BE2C (cell line): ENCODE results near the gene IL3.

Source experiments
- DNase-seq: peaks from one replicate; pipeline ENCODE4 v3.0.0-alpha.2; 2020
- H3K27me3 ChIP-seq: fragments of 250-450 bp; sonication (Bioruptor Pico); 2 replicates; pipeline ENCODE4 v1.5.1; 2020; ENCODE audit warnings: mild to moderate bottlenecking
- H3K36me3 ChIP-seq: fragments of 250-450 bp; sonication (Bioruptor Pico); 2 replicates; pipeline ENCODE4 v1.5.1; 2020; ENCODE audit warnings: mild to moderate bottlenecking
- H3K4me1 ChIP-seq: fragments of 250-450 bp; sonication (Bioruptor Pico); 2 replicates; pipeline ENCODE4 v1.5.1; 2020
- H3K4me3 ChIP-seq: 2 replicates; pipeline ENCODE4 v1.5.1; 2011; ENCODE audit warnings: low read depth, low read length
- H3K9me3 ChIP-seq: fragments of 250-450 bp; sonication (Bioruptor Pico); 2 replicates; pipeline ENCODE4 v1.5.1; 2020
- CTCF ChIP-seq: IDR thresholded peaks from 2 replicates; pipeline ENCODE4 v1.5.1; 2012; ENCODE audit warnings: mild to moderate bottlenecking, low read depth, low read length

The IL3 gene

DNA sequence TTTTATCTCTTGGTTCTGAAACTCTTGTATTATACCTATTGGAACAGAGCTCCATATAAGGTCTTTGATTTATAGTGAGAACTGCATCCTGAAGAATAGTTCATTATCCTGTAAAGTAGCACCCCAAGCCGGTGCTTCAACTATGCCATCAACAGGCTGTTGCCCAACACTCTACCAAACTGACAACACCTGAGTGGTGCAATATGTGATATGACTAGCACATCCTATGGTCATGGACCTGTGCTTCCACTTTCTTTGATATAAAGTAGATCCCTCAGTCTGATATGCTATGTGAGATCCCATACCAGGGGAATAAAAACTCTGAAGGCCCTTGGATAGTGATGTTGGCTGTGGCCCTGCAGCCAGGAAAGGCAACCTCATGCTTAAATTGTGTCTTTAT is 28.9 kb downstream of the IL3 start:
- TF ChIP-seq CTCF, result no peak
- no peaks in the 10 kb centered on the region for H3K27me3 ChIP-seq
- no peaks in the 10 kb centered on the region; the same call in 1 of the 2 replicates for H3K9me3 ChIP-seq
- no peak overlapping the region for H3K4me3 ChIP-seq
- H3K4me1 ChIP-seq, result peaks cover 41% of the 10 kb centered on the region
- no peak for DNase-seq
- no peaks in the 10 kb centered on the region for H3K36me3 ChIP-seq

GRCh38 chr5:132090107-132090506 is 29.7 kb downstream of the IL3 start:
- Histone ChIP-seq H3K36me3 (no peaks in the 10 kb centered on the region), H3K4me1 (peaks cover 41% of the 10 kb centered on the region), H3K27me3 (no peaks in the 10 kb centered on the region), H3K4me3 (no peak overlapping the region), H3K9me3 (no peaks in the 10 kb centered on the region; the same call in 1 of the 2 replicates)
- no peak for TF ChIP-seq CTCF
- peak; percentile 54 for DNase-seq

DNA sequence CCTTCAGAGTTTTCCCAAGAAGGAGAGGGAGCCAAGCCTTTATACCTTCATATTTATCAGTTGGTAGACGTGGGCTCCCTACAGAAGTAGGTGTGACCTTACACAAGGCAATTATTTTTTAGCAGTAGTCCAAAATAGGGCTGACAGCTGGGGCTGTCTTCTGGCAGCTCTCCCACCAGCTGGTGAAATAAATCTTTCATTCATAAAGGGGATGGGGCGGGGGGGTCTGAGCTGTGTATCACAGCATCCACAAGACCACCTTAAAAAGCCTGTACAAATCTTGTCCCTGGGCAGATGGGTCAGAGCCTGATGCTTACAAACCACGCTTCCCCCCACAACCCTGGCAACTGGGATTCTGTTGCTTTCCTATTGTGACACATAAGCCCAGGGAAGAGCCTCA is 32.8 kb downstream of the IL3 start:
- H3K36me3 ChIP-seq, result no peaks in the 10 kb centered on the region
- no peaks in the 10 kb centered on the region; the same call in 1 of the 2 replicates for H3K9me3 ChIP-seq
- DNase-seq, result no peak
- TF ChIP-seq CTCF, result no peak
- H3K4me1 ChIP-seq, result peaks cover 16% of the 10 kb centered on the region
- H3K4me3 ChIP-seq, result no peak overlapping the region
- H3K27me3 ChIP-seq, result no peaks in the 10 kb centered on the region

DNA sequence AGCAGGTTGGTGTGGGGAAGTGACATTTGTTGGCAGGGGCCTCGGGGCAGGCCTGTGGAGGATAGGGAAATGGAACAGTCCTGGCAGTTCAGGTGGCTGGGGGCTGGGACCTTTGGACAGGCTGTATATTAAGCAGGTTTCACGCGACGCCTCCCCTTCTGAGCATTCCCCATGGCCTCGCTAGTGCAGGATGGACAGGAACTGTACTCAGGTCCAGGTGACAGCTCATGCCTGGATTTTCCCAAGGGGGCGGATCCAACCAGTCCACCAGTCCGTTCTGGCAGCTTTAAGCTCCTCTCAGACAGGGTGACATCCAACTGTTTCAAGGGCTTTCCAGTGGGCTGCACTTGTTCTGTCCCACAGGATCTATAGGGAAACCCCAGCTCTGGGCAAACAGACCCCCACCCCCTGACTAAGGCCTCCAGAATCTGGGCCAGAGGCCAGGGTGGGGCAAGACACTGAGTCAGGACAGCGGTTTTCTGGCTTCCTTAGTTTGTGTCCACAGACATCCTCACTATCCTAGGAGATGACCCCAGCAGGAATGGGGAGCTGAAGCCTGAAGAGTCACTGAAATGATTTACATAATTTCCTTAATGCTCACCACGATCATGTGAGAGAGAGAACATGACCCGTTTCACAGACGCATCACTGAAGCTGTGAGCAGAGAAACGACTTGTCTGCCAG is 34.1 kb downstream of the IL3 start:
- no peak for DNase-seq
- H3K27me3 ChIP-seq, result no peaks in the 10 kb centered on the region
- no peak for TF ChIP-seq CTCF

DNA sequence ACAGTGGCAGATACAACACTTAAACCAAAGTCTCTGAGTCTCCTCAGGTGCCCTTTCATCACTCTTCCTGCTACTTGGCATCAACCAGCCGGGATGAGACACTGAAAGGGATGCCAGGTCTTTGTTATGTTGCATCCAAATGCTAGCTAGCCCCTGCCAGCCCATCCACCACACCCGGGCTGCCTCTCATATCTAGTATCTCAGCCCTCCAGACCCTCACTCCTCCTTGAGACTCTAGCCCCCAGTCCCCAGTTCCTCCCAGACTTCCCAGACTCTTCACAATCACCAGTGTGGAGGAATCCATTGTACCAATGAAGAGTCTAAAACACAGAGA is 34.6 kb downstream of the IL3 start:
- Histone ChIP-seq H3K36me3 (no peaks in the 10 kb centered on the region), H3K9me3 (no peaks in the 10 kb centered on the region; the same call in 1 of the 2 replicates), H3K4me1 (peaks cover 13% of the 10 kb centered on the region), H3K27me3 (no peaks in the 10 kb centered on the region), H3K4me3 (no peak overlapping the region)
- DNase-seq, result no peak
- no peak for TF ChIP-seq CTCF

More for the DNA sequence above, 34.1 kb downstream of the IL3 start:
- no peaks in the 10 kb centered on the region for H3K36me3 ChIP-seq
- no peaks in the 10 kb centered on the region; the same call in 1 of the 2 replicates for H3K9me3 ChIP-seq
- H3K4me1 ChIP-seq, result peaks cover 14% of the 10 kb centered on the region
- no peak overlapping the region for H3K4me3 ChIP-seq

GRCh38 chr5:132095424-132095972 is 35.0 kb downstream of the IL3 start:
- Histone ChIP-seq H3K27me3 (no peaks in the 10 kb centered on the region), H3K4me1 (peaks cover 8% of the 10 kb centered on the region), H3K9me3 (no peaks in the 10 kb centered on the region; the same call in 1 of the 2 replicates), H3K36me3 (no peaks in the 10 kb centered on the region), H3K4me3 (no peak overlapping the region)
- TF ChIP-seq CTCF, result no peak
- no peak for DNase-seq
